GM20000 (cell line): ENCODE data around the gene NUP37.
A peak's percentile ranks its signal among the peaks of the same experiment; 100 is the strongest.
"Not testable (repeated sequence)": the region's sequence is repeated elsewhere in the genome, so short reads cannot be mapped to it uniquely, and the experiment has no call there.

Source experiments
- DNase-seq: peaks from one replicate; pipeline ENCODE4 v3.0.0; 2012; ENCODE audit warnings: low spot score
- CTCF ChIP-seq: IDR thresholded peaks from 2 replicates; pipeline ENCODE4 v1.5.1; 2012; ENCODE audit warnings: mild to moderate bottlenecking, control low read depth; ENCODE audit errors: extremely low read depth, missing control alignments

NUP37 gene

GRCh38 chr12:102106905-102107304, 13.0 kb downstream of the NUP37 start:
- no peak for DNase-seq

GRCh38 chr12:102096855-102097254, 23.1 kb downstream of the NUP37 start:
- TF ChIP-seq CTCF = no peak
- DNase-seq = no peak

More at GRCh38 chr12:102106905-102107304, 13.0 kb downstream of the NUP37 start:
- TF ChIP-seq CTCF = no peak

- TF ChIP-seq CTCF = peak; percentile 26
- DNase-seq = peak; percentile 21
Observed at GRCh38 chr12:102095677-102096263, 24.1 kb downstream of the NUP37 start.

- TF ChIP-seq CTCF = no peak
- no peak for DNase-seq
Observed at GRCh38 chr12:102093319-102093718, 26.6 kb downstream of the NUP37 start.

GRCh38 chr12:102089228-102089835, 30.6 kb downstream of the NUP37 start:
- not testable (repeated sequence) for DNase-seq

- no peak for TF ChIP-seq CTCF
- DNase-seq = no peak
Observed at GRCh38 chr12:102080842-102081241, 39.1 kb downstream of the NUP37 start.

GRCh38 chr12:102072092-102072491, 47.8 kb downstream of the NUP37 start:
- not testable (repeated sequence) for DNase-seq

GRCh38 chr12:102069707-102070106, 50.2 kb downstream of the NUP37 start:
- TF ChIP-seq CTCF = no peak
- no peak for DNase-seq
